Measurements from ENCODE around the gene PRKG1. TPM values are rescaled to one million over a fixed set of nuclear protein-coding genes. Genes with fewer than 3 reads are reported as not detected.

Gene PRKG1
- total RNA-seq, 1 experiment from 2014 or later, result 10.4 TPM

GRCh38 chr10:51651063-51651462 lies 576.8 kb downstream of the PRKG1 start:
- Mint-ChIP-seq H3K4me1 (0 out of 4 replicates have a peak, but pooled peaks cover 0 to 2% of the 10 kb centered on the region in 2 experiments), H3K9me3 (no peaks in the 10 kb centered on the region; a peak in 1 of 5 replicates), H3K27ac (no peak overlapping the region), H3K27me3 (ENCODE audit: low read depth) (no peaks in the 10 kb centered on the region), H3K36me3 (ENCODE audit: insufficient read depth in 1 of 3, low read depth in 3 of 3) (no peaks in the 10 kb centered on the region), H3K4me3 (no peak overlapping the region)
- H3K27me3 ChIP-seq (ENCODE audit: insufficient read depth, low read length), result no peaks in the 10 kb centered on the region
- no peak overlapping the region for H3T11ph ChIP-seq (ENCODE audit: low read length)
- TF ChIP-seq CTCF (conservative IDR thresholded peaks at IDR 0.05), result no peak
- H2AK5ac ChIP-seq (ENCODE audit: insufficient read length, low read length), result no peak overlapping the region
- DNase-seq, result no peak
- no peak overlapping the region for H2BK5ac ChIP-seq (ENCODE audit: insufficient read length, low read length)
- H3K4ac ChIP-seq (ENCODE audit: low read depth, low read length), result no peak overlapping the region
- no peak overlapping the region for H2BK20ac ChIP-seq (ENCODE audit: low read depth, low read length, poor library complexity, severe bottlenecking)
- no peaks in the 10 kb centered on the region for H3K23me2 ChIP-seq (ENCODE audit: insufficient read length, low read depth, low read length, poor library complexity, severe bottlenecking)
- H3K18ac ChIP-seq (ENCODE audit: insufficient read length, low read depth, low read length), result no peak overlapping the region
- H4K8ac ChIP-seq (replicated peaks; ENCODE audit: insufficient read length, low read depth, low read length), result no peak overlapping the region
- no peak overlapping the region for H2BK120ac ChIP-seq (ENCODE audit: low read depth, low read length, poor library complexity, severe bottlenecking)
- H2AFZ ChIP-seq (ENCODE audit: low read length), result no peak overlapping the region
- H3K27ac ChIP-seq (ENCODE audit: insufficient read length, low read depth, low read length), result no peak overlapping the region
- no peaks in the 10 kb centered on the region for H3K9me3 ChIP-seq (ENCODE audit: control insufficient read depth, low read depth, low read length)
- no peaks in the 10 kb centered on the region for H3K79me1 ChIP-seq (ENCODE audit: insufficient read depth, low read depth, low read length, poor library complexity, severe bottlenecking)
- H3K4me2 ChIP-seq (ENCODE audit: insufficient read depth, insufficient read length, low read length), result no peak overlapping the region
- no peak overlapping the region for H3K56ac ChIP-seq (ENCODE audit: insufficient read length, low read depth, low read length)
- no peaks in the 10 kb centered on the region for H4K20me1 ChIP-seq (ENCODE audit: control insufficient read depth, insufficient read depth, insufficient read length)
- H3K23ac ChIP-seq (ENCODE audit: insufficient read length, low read depth, low read length), result no peak overlapping the region
- H3K9ac ChIP-seq (ENCODE audit: extremely low read depth, insufficient read length, low read length), result no peak overlapping the region
- H2BK15ac ChIP-seq (ENCODE audit: low read depth, low read length), result no peak overlapping the region
- no CpG with 5 or more reads among the region's 1 CpG for WGBS (ENCODE audit: extremely low coverage, insufficient read length, low lambda C conversion rate)
- no peak overlapping the region for H4K5ac ChIP-seq (ENCODE audit: insufficient read length, low read depth, low read length)
- no peak overlapping the region for H3K14ac ChIP-seq (ENCODE audit: insufficient read depth, low read length)
- H3K4me1 ChIP-seq (ENCODE audit: insufficient read depth, low read length), result peaks cover 2% of the 10 kb centered on the region; the same call in 1 of the 2 replicates
- no peaks in the 10 kb centered on the region for H3K79me2 ChIP-seq (ENCODE audit: insufficient read depth, low read length)
- H4K91ac ChIP-seq (ENCODE audit: insufficient read length, low read depth, low read length), result no peak overlapping the region
- H2BK12ac ChIP-seq (ENCODE audit: insufficient read length, low read depth, low read length), result no peak overlapping the region

Data from H9 (cell line).